ENCODE data around the gene B3GAT3. TPM values are rescaled to one million over a fixed set of nuclear protein-coding genes. Genes with fewer than 3 reads are reported as not detected.
A peak's percentile ranks its signal among the peaks of the same experiment; 100 is the strongest.

B3GAT3 gene
- total RNA-seq, 1 experiment from 2014 or later = 51.2 TPM

GRCh38 chr11:62603776-62604299 lies 17.9 kb downstream of the B3GAT3 start (continued):
- no peak for TF ChIP-seq TCF7L2 (IDR thresholded peaks at IDR 0.05; ENCODE audit: borderline replicate concordance, extremely low read depth, insufficient read depth, insufficient read length)
- TF ChIP-seq JUND (IDR thresholded peaks at IDR 0.05) = no peak
- TF ChIP-seq SIN3A (IDR thresholded peaks at IDR 0.05; ENCODE audit: low read depth) = no peak
- no peak for TF ChIP-seq EZH2phosphoT487 (IDR thresholded peaks at IDR 0.05; ENCODE audit: borderline replicate concordance)
- no peak for TF ChIP-seq ZNF274 (IDR thresholded peaks at IDR 0.05; ENCODE audit: low read depth, low read length)
- TF ChIP-seq SP1 (IDR thresholded peaks at IDR 0.05; ENCODE audit: low read depth) = no peak
- no peak for TF ChIP-seq POLR2AphosphoS5 (IDR thresholded peaks at IDR 0.05; ENCODE audit: low read depth, low read length)
- no peak for TF ChIP-seq EGR1 (IDR thresholded peaks at IDR 0.05; ENCODE audit: low read depth)
- TF ChIP-seq RAD21 (IDR thresholded peaks at IDR 0.05; ENCODE audit: low read depth) = no peak
- TF ChIP-seq ELF1 (IDR thresholded peaks at IDR 0.05; ENCODE audit: borderline replicate concordance, low read depth) = no peak
- TF ChIP-seq CEBPB (IDR thresholded peaks at IDR 0.05; ENCODE audit: low read depth) = no peak
- TF ChIP-seq, protein P1, sequence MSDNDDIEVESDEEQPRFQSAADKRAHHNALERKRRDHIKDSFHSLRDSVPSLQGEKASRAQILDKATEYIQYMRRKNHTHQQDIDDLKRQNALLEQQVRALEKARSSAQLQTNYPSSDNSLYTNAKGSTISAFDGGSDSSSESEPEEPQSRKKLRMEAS (IDR thresholded peaks at IDR 0.05) = no peak
- TF ChIP-seq SRF (IDR thresholded peaks at IDR 0.05; ENCODE audit: low read depth) = no peak

DNA sequence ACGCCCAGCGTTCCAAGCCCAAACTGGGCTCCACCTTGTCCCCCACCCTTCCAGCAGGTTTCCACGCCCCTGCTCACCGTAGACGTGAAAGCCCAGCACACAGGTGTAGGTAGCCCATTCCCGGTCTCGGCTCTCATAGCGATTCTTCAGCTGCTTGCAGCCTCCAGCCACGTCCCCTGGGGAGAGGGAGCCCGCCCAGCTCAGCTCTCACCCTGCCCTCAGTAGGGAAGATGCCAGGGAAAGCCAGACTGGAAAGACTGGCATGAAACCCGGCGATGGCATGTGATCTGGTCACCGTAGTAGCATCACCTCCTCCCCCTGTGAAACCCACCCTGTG lies 18.7 kb downstream of the B3GAT3 start:
- CTCF ChIA-PET = no interaction called here
- ATAC-seq = no peak

More for the DNA sequence above, 18.7 kb downstream of the B3GAT3 start:
- H3K9ac ChIP-seq (ENCODE audit: low read length) = no peak overlapping the region
- H3K9me2 ChIP-seq (ENCODE audit: insufficient read depth) = no peaks in the 10 kb centered on the region
- H3K4me3 ChIP-seq (replicated peaks in 1 of 2; ENCODE audit: low read depth in 1 of 2, low read length in 2 of 2) = no peak overlapping the region
- H4K20me1 ChIP-seq (ENCODE audit: insufficient read depth) = no peaks in the 10 kb centered on the region
- BruUV-seq (replicated peaks) = no TSS peak
- H2AFZ ChIP-seq (ENCODE audit: low read depth, low read length, poor library complexity, severe bottlenecking) = no peak overlapping the region
- no peaks in the 10 kb centered on the region for H3K9me3 ChIP-seq (ENCODE audit: control insufficient read depth in 1 of 2, insufficient read depth in 1 of 2, low read depth in 1 of 2, low read length in 2 of 2)
- no peak overlapping the region for H3K4me2 ChIP-seq (ENCODE audit: low read length)
- peaks cover 35% of the 10 kb centered on the region for H3K79me2 ChIP-seq (ENCODE audit: insufficient read depth, low read length)
- peak overlapping the region; percentile 99; the same call in 1 of the 2 replicates for H3K27ac ChIP-seq (ENCODE audit: low read depth, low read length)
- TF ChIP-seq EZH2 (IDR thresholded peaks at IDR 0.05) = no peak
- TF ChIP-seq POLR2A (IDR thresholded peaks at IDR 0.05; ENCODE audit: borderline replicate concordance, extremely low read depth, insufficient read depth, insufficient read length) = no peak
- no peak for TF ChIP-seq CEBPB (IDR thresholded peaks at IDR 0.05; ENCODE audit: low read depth)
- TF ChIP-seq ZNF274 (IDR thresholded peaks at IDR 0.05; ENCODE audit: low read depth, low read length) = no peak
- no peak for TF ChIP-seq EZH2phosphoT487 (IDR thresholded peaks at IDR 0.05; ENCODE audit: borderline replicate concordance)
- TF ChIP-seq REST (IDR thresholded peaks at IDR 0.05; ENCODE audit: low read depth) = no peak
- TF ChIP-seq POLR2AphosphoS5 (IDR thresholded peaks at IDR 0.05; ENCODE audit: low read depth, low read length) = no peak
- no peak for TF ChIP-seq CBX3 (IDR thresholded peaks at IDR 0.05; ENCODE audit: low read depth)
- TF ChIP-seq ELF1 (IDR thresholded peaks at IDR 0.05; ENCODE audit: borderline replicate concordance, low read depth) = no peak
- TF ChIP-seq FOSL1 (IDR thresholded peaks at IDR 0.05; ENCODE audit: low read depth) = no peak
- TF ChIP-seq EGR1 (IDR thresholded peaks at IDR 0.05; ENCODE audit: low read depth) = no peak
- TF ChIP-seq ZFX (IDR thresholded peaks at IDR 0.05) = no peak
- TF ChIP-seq SIN3A (IDR thresholded peaks at IDR 0.05; ENCODE audit: low read depth) = no peak
- TF ChIP-seq ZBTB33 (IDR thresholded peaks at IDR 0.05; ENCODE audit: extremely low read depth, insufficient replicate concordance, low read length) = no peak
- TF ChIP-seq, protein P1 (IDR thresholded peaks at IDR 0.05) = no peak
- TF ChIP-seq JUND (IDR thresholded peaks at IDR 0.05) = no peak
- no peak for TF ChIP-seq SRF (IDR thresholded peaks at IDR 0.05; ENCODE audit: low read depth)
- ChIA-PET RAD21 (ENCODE audit: low non-redundant PET in 1 of 2, low total read pairs in 2 of 2, uncharacterized antibody in 2 of 2, unreplicated experiment in 2 of 2) (no interaction called here), POLR2A (interaction anchor here (4.5 kb wide), 1 partner anchor 11 kb away, joined by 40 read pairs; the partner anchor contains the start of gene TUT1)
- peaks cover 4 to 12% of the 10 kb centered on the region in 2 experiments; a peak in 3 of 4 replicates for H3K36me3 ChIP-seq (ENCODE audit: control insufficient read depth in 1 of 2, insufficient read depth in 2 of 2, low read length in 2 of 2)
- intact Hi-C loops (cut with micrococcal nuclease) = no loop called here
- no peaks in the 10 kb centered on the region for H3K27me3 ChIP-seq (ENCODE audit: insufficient read depth, low read length)
- H3K4me1 ChIP-seq (ENCODE audit: control insufficient read depth in 1 of 2, insufficient read depth in 2 of 2, low read length in 2 of 2) = peaks cover 13 to 44% of the 10 kb centered on the region in 2 experiments
- no peak for DNase-seq (ENCODE audit: low read depth, low spot score)
